ENCODE data around the gene TUBB4B. TPM values are rescaled to one million over a fixed set of nuclear protein-coding genes. Genes with fewer than 3 reads are reported as not detected.
A peak's percentile ranks its signal among the peaks of the same experiment; 100 is the strongest.

TUBB4B gene
- total RNA-seq, 8 experiments from 2014 or later = 57.6 to 372 (median 151) TPM

GRCh38 chr9:137245450-137246421 lies 4.6 kb downstream of the TUBB4B start:
- Histone ChIP-seq H3K27ac (no peak overlapping the region), H3K4me3 (no peak overlapping the region), H3K4me1 (replicated peaks in 1 of 2) (peaks cover 4 to 16% of the 10 kb centered on the region in 2 donors)
- ATAC-seq (replicated peaks in 6 of 8) = no peak
- 80 to 100% (median 90%) methylated on average over 1 to 2 of the region's 25 CpGs; no CpG with 5 or more reads in 6 of the 10 experiments for WGBS, 10 experiments
- in situ Hi-C loops (cut with MboI; ENCODE audit: low pct_unique_long_range_greater_than_20kb in 2 of 9, low sequenced_read_pairs in 9 of 9, unreplicated experiment in 9 of 9) = loop anchor here in 1 of 9 experiments (25.0 kb wide), 1 partner anchor 133 kb away; the partner anchor contains the start of gene DPP7

- H3K4me1 ChIP-seq (replicated peaks in 1 of 2) = peaks cover 13 to 29% of the 10 kb centered on the region in 2 donors
- WGBS, 10 experiments = 73 to 95% (median 80%) methylated on average over 1 to 9 of the region's 20 CpGs; no CpG with 5 or more reads in 5 of the 10 experiments
- peak overlapping the region in 1 of 2 donors; percentile 42 for H3K27ac ChIP-seq
- in situ Hi-C loops (cut with MboI; ENCODE audit: low pct_unique_long_range_greater_than_20kb in 2 of 9, low sequenced_read_pairs in 9 of 9, unreplicated experiment in 9 of 9) = loop anchor here in 1 of 9 experiments (25.0 kb wide), 1 partner anchor 135 kb away; the partner anchor contains the start of gene DPP7
- no peak for ATAC-seq (replicated peaks in 6 of 8)
- no peak overlapping the region for H3K4me3 ChIP-seq
Observed at GRCh38 chr9:137247135-137247915, 6.2 kb downstream of the TUBB4B start.

- Histone ChIP-seq H3K4me3 (no peak overlapping the region), H3K27ac (no peak overlapping the region), H3K4me1 (replicated peaks in 1 of 2) (peaks cover 11 to 27% of the 10 kb centered on the region in 2 donors)
- WGBS, 10 experiments = 94 to 100% (median 95%) methylated on average over 1 to 4 of the region's 6 CpGs; no CpG with 5 or more reads in 7 of the 10 experiments
- in situ Hi-C loops (cut with MboI; ENCODE audit: low pct_unique_long_range_greater_than_20kb in 2 of 9, low sequenced_read_pairs in 9 of 9, unreplicated experiment in 9 of 9) = loop anchor here in 1 of 9 experiments (25.0 kb wide), 1 partner anchor 136 kb away; the partner anchor contains the start of gene DPP7
- ATAC-seq (replicated peaks in 6 of 8) = no peak
Observed at GRCh38 chr9:137247916-137248175, 6.8 kb downstream of the TUBB4B start.

- peaks cover 16 to 36% of the 10 kb centered on the region in 2 donors for H3K4me1 ChIP-seq (replicated peaks in 1 of 2)
- no peak overlapping the region for H3K4me3 ChIP-seq
- in situ Hi-C loops (cut with MboI; ENCODE audit: low pct_unique_long_range_greater_than_20kb in 2 of 9, low sequenced_read_pairs in 9 of 9, unreplicated experiment in 9 of 9) = no loop called here
- WGBS, 10 experiments = 30 to 79% (median 73%) methylated on average over 2 to 3 of the region's 18 CpGs; no CpG with 5 or more reads in 7 of the 10 experiments
- no peak for ATAC-seq (replicated peaks in 6 of 8)
- peak overlapping the region in 1 of 2 donors; percentile 57 for H3K27ac ChIP-seq
Observed at GRCh38 chr9:137250329-137251193, 9.5 kb downstream of the TUBB4B start.

- Histone ChIP-seq H3K4me1 (replicated peaks in 1 of 2) (peaks cover 18 to 37% of the 10 kb centered on the region in 2 donors), H3K27ac (peak within 1 kb of the TSS in 1 of 2 donors; percentile 57), H3K4me3 (no peak within 1 kb of the TSS)
- peak in 2 of 8 experiments; percentile 0 to 1 for ATAC-seq (replicated peaks in 6 of 8)
- no CpG with 5 or more reads among the region's 4 CpGs for WGBS, 10 experiments
- in situ Hi-C loops (cut with MboI; ENCODE audit: low pct_unique_long_range_greater_than_20kb in 2 of 9, low sequenced_read_pairs in 9 of 9, unreplicated experiment in 9 of 9) = no loop called here
Observed at GRCh38 chr9:137251194-137251461, 10.0 kb downstream of the TUBB4B start, which contains the start of gene STPG3. Gene STPG3, plus strand, starts transcription at chr9:137251286. Its CDS starts 1 bp downstream, at chr9:137251287.

GRCh38 chr9:137251490-137252268 lies 10.6 kb downstream of the TUBB4B start:
- H3K4me1 ChIP-seq (replicated peaks in 1 of 2) = peaks cover 24 to 42% of the 10 kb centered on the region in 2 donors
- peak overlapping the region in 1 of 2 donors; percentile 57 for H3K27ac ChIP-seq
- no CpG with 5 or more reads among the region's 22 CpGs for WGBS, 10 experiments
- in situ Hi-C loops (cut with MboI; ENCODE audit: low pct_unique_long_range_greater_than_20kb in 2 of 9, low sequenced_read_pairs in 9 of 9, unreplicated experiment in 9 of 9) = no loop called here
- no peak overlapping the region for H3K4me3 ChIP-seq
- peak in 5 of 8 experiments; percentile 42 to 73 (median 50) for ATAC-seq (replicated peaks in 6 of 8)

GRCh38 chr9:137252555-137253506 lies 11.7 kb downstream of the TUBB4B start:
- 80 to 92% (median 90%) methylated on average over 1 to 2 of the region's 35 CpGs; no CpG with 5 or more reads in 7 of the 10 experiments for WGBS, 10 experiments
- Histone ChIP-seq H3K4me1 (replicated peaks in 1 of 2) (peaks cover 24 to 34% of the 10 kb centered on the region in 2 donors), H3K27ac (no peak overlapping the region), H3K4me3 (no peak overlapping the region)
- ATAC-seq (replicated peaks in 6 of 8) = no peak
- in situ Hi-C loops (cut with MboI; ENCODE audit: low pct_unique_long_range_greater_than_20kb in 2 of 9, low sequenced_read_pairs in 9 of 9, unreplicated experiment in 9 of 9) = no loop called here

- in situ Hi-C loops (cut with MboI; ENCODE audit: low pct_unique_long_range_greater_than_20kb in 2 of 9, low sequenced_read_pairs in 9 of 9, unreplicated experiment in 9 of 9) = no loop called here
- WGBS, 10 experiments = 0 to 68% (median 38%) methylated on average over 1 to 16 of the region's 21 CpGs; no CpG with 5 or more reads in 4 of the 10 experiments
- Histone ChIP-seq H3K4me3 (peak overlapping the region; percentile 61 to 99 (median 77)), H3K4me1 (replicated peaks in 1 of 2) (peaks cover 24 to 34% of the 10 kb centered on the region in 2 donors), H3K27ac (peak overlapping the region in 1 of 2 donors; percentile 23)
- peak in 1 of 8 experiments; percentile 2 for ATAC-seq (replicated peaks in 6 of 8)
Observed at GRCh38 chr9:137253717-137254623, 12.9 kb downstream of the TUBB4B start.

GRCh38 chr9:137254624-137255447 lies 13.7 kb downstream of the TUBB4B start, which contains the start of gene NELFB:
Gene NELFB, plus strand, starts transcription at chr9:137255327.
- Histone ChIP-seq H3K27ac (peak within 1 kb of the TSS; percentile 40 to 88), H3K4me1 (replicated peaks in 1 of 2) (peaks cover 24 to 34% of the 10 kb centered on the region in 2 donors), H3K4me3 (peak within 1 kb of the TSS; percentile 61 to 99 (median 77))
- in situ Hi-C loops (cut with MboI; ENCODE audit: low pct_unique_long_range_greater_than_20kb in 2 of 9, low sequenced_read_pairs in 9 of 9, unreplicated experiment in 9 of 9) = no loop called here
- whole genome bisulfite sequencing, 10 experiments = 0% methylated on average over 2 to 26 of the region's 105 CpGs; no CpG with 5 or more reads in 7 of the 10 experiments
- ATAC-seq (replicated peaks in 6 of 8) = peak; percentile 77 to 91 (median 83)

Data from motor neuron (in vitro differentiated cells).